GM18951 (cell line): ENCODE results near the gene PDLIM4.

Experiments
- POLR2A ChIP-seq: IDR thresholded peaks from 4 replicates; pipeline ENCODE4 v1.6.1; 2011; ENCODE audit warnings: mild to moderate bottlenecking; ENCODE audit not compliant: insufficient read length, insufficient read depth; ENCODE audit errors: extremely low read depth
- in situ Hi-C: fragments of 300-500 bp; cut with MboI; formaldehyde crosslinking; loops from one replicate; pipeline ENCODE4 v1.12.0; 2022; ENCODE audit warnings: low sequenced_read_pairs, mixed read lengths, inconsistent platforms; ENCODE audit not compliant: unreplicated experiment

Gene PDLIM4

GRCh38 chr5:132297211-132297940 is 39.9 kb downstream of the PDLIM4 start:
- TF ChIP-seq POLR2A: no peak
- in situ Hi-C loops: no loop called here

- in situ Hi-C loops: no loop called here
- TF ChIP-seq POLR2A: no peak
These were observed 41.1 kb downstream of the PDLIM4 start for GRCh38 chr5:132298298-132299212.

GRCh38 chr5:132299917-132300316 is 42.4 kb downstream of the PDLIM4 start:
- in situ Hi-C loops: no loop called here
- TF ChIP-seq POLR2A: no peak

GRCh38 chr5:132300577-132301343 is 43.3 kb downstream of the PDLIM4 start:
- TF ChIP-seq POLR2A: no peak
- in situ Hi-C loops: no loop called here

GRCh38 chr5:132301344-132302271 is 44.1 kb downstream of the PDLIM4 start:
- no peak for TF ChIP-seq POLR2A
- in situ Hi-C loops: no loop called here

- in situ Hi-C loops: no loop called here
- TF ChIP-seq POLR2A: no peak
These were observed 44.9 kb downstream of the PDLIM4 start for GRCh38 chr5:132302413-132302812.

- in situ Hi-C loops: no loop called here
- TF ChIP-seq POLR2A: no peak
These were observed 46.1 kb downstream of the PDLIM4 start for GRCh38 chr5:132303589-132303988.

GRCh38 chr5:132305420-132305819 is 47.9 kb downstream of the PDLIM4 start:
- TF ChIP-seq POLR2A: no peak
- in situ Hi-C loops: no loop called here

GRCh38 chr5:132308701-132309100 is 51.2 kb downstream of the PDLIM4 start:
- TF ChIP-seq POLR2A: no peak
- in situ Hi-C loops: no loop called here

GRCh38 chr5:132309679-132310078 is 52.2 kb downstream of the PDLIM4 start:
- in situ Hi-C loops: no loop called here
- TF ChIP-seq POLR2A: no peak

GRCh38 chr5:132310141-132310834 is 52.8 kb downstream of the PDLIM4 start:
- in situ Hi-C loops: no loop called here
- TF ChIP-seq POLR2A: no peak

- in situ Hi-C loops: no loop called here
- no peak for TF ChIP-seq POLR2A
These were observed 55.9 kb downstream of the PDLIM4 start for GRCh38 chr5:132313366-132313765.

- in situ Hi-C loops: no loop called here
- no peak for TF ChIP-seq POLR2A
These were observed 56.5 kb downstream of the PDLIM4 start for GRCh38 chr5:132313961-132314432.
